ENCODE data around the gene FZD4.
"Not testable (repeated sequence)": the region's sequence is repeated elsewhere in the genome, so short reads cannot be mapped to it uniquely, and the experiment has no call there.

The FZD4 gene

DNA sequence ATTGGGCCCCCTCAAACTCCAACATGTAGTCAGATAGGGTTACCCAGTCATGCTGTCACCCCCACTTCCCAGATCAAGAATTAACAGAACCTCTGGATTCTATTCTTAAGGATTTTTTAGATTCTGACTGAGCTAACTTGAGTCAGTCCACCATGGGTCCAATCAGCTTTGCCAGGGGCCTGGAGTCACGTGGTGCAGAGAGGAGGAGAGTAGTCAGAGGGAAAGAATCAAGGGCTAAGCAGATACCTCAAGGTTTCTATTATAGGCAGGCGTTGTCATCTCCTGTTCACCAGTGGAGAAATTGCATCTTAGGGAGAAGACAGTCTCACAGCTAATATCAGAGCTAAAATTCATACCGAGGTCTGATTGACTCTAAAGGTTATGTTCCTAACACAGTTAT lies 28.2 kb downstream of the FZD4 start:
- H3K36me3 ChIP-seq (ENCODE audit: control insufficient read depth in 1 of 2, insufficient read depth in 2 of 2, low read length in 2 of 2), result no peaks in the 10 kb centered on the region
- H3K4me1 ChIP-seq (ENCODE audit: control insufficient read depth in 1 of 2, insufficient read depth in 2 of 2, low read length in 2 of 2), result no peaks in the 10 kb centered on the region
- no peaks in the 10 kb centered on the region for H3K27me3 ChIP-seq (ENCODE audit: control insufficient read depth in 1 of 2, insufficient read depth in 2 of 2, low read length in 2 of 2)

DNA sequence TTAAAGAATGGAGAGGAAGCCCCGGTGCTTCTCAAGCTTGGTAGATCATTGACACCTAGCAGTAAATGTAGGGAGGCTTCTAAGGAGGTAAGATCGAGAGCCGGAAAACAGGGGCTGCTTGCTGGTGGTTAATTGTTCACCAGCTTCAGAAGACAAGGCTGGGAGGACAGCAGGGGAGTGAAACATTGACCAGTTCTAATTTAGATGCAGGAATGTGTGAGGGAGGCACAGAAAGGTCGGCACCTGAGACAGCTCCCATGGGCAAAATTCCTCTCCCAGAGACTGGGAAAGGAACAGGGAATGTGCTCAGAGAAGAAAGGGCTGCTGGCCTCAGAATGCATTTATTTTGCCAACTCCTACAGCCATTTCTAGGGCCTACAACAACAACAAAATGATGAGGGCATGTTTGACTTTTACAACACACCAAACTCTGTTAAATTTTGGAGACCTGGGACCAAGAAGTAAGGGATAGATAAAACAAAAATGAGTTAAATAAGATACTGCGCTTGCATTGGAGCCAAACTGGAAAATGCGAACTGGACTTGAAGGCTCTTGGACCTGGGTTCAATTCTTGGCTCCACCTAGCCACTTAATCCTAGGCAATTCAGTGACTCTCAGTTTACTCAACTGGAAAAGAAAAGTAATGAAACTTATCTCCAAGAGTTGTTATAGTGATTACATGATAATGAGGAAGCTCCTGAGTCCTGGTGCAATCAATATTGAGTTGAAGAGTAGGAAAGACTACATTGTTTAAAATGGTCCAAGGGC lies 31.0 kb downstream of the FZD4 start:
- H3K9me3 ChIP-seq (ENCODE audit: control insufficient read depth in 1 of 2, low read length in 2 of 2), result no peaks in the 10 kb centered on the region
- H3K27ac ChIP-seq (ENCODE audit: low read depth, low read length), result no peak overlapping the region
- no peaks in the 10 kb centered on the region for H3K4me1 ChIP-seq (ENCODE audit: control insufficient read depth in 1 of 2, insufficient read depth in 2 of 2, low read length in 2 of 2)
- no peaks in the 10 kb centered on the region for H3K36me3 ChIP-seq (ENCODE audit: control insufficient read depth in 1 of 2, insufficient read depth in 2 of 2, low read length in 2 of 2)
- no peaks in the 10 kb centered on the region for H3K27me3 ChIP-seq (ENCODE audit: control insufficient read depth in 1 of 2, insufficient read depth in 2 of 2, low read length in 2 of 2)
- no peak overlapping the region for H3K9ac ChIP-seq (ENCODE audit: low read depth in 1 of 2, low read length in 2 of 2)
- H3K4me3 ChIP-seq (ENCODE audit: low read depth in 1 of 2, low read length in 2 of 2), result no peak overlapping the region

More for the DNA sequence above, 28.2 kb downstream of the FZD4 start:
- H3K4me3 ChIP-seq (ENCODE audit: low read depth in 1 of 2, low read length in 2 of 2), result no peak overlapping the region
- H3K9me3 ChIP-seq (ENCODE audit: control insufficient read depth in 1 of 2, low read length in 2 of 2), result no peaks in the 10 kb centered on the region
- no peak overlapping the region for H3K27ac ChIP-seq (ENCODE audit: low read depth, low read length)
- H3K9ac ChIP-seq (ENCODE audit: low read depth in 1 of 2, low read length in 2 of 2), result no peak overlapping the region

DNA sequence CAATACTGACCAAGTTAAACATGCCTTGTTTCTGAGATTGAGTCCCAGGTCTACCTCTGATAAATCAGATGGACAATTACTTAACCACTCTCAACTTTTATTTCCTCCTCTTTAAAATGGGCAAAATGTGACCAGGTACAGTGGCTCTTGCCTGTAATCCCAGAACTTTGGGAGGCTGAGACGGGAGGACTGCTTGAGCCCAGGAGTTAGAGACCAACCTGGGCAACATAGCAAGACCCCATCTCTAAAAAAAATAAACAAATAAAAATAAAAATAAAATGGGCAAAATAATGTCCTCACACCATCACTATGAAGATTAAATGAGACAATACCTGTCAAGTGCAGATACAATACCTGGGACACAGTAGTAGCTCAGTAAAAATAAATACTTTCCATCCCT lies 33.0 kb downstream of the FZD4 start:
- Histone ChIP-seq H3K9me3 (ENCODE audit: control insufficient read depth in 1 of 2, low read length in 2 of 2) (no peaks in the 10 kb centered on the region), H3K4me1 (ENCODE audit: control insufficient read depth in 1 of 2, insufficient read depth in 2 of 2, low read length in 2 of 2) (no peaks in the 10 kb centered on the region), H3K36me3 (ENCODE audit: control insufficient read depth in 1 of 2, insufficient read depth in 2 of 2, low read length in 2 of 2) (no peaks in the 10 kb centered on the region), H3K9ac (ENCODE audit: low read depth in 1 of 2, low read length in 2 of 2) (no peak overlapping the region), H3K27me3 (ENCODE audit: control insufficient read depth in 1 of 2, insufficient read depth in 2 of 2, low read length in 2 of 2) (no peaks in the 10 kb centered on the region), H3K27ac (ENCODE audit: low read depth, low read length) (no peak overlapping the region), H3K4me3 (ENCODE audit: low read depth in 1 of 2, low read length in 2 of 2) (no peak overlapping the region)

DNA sequence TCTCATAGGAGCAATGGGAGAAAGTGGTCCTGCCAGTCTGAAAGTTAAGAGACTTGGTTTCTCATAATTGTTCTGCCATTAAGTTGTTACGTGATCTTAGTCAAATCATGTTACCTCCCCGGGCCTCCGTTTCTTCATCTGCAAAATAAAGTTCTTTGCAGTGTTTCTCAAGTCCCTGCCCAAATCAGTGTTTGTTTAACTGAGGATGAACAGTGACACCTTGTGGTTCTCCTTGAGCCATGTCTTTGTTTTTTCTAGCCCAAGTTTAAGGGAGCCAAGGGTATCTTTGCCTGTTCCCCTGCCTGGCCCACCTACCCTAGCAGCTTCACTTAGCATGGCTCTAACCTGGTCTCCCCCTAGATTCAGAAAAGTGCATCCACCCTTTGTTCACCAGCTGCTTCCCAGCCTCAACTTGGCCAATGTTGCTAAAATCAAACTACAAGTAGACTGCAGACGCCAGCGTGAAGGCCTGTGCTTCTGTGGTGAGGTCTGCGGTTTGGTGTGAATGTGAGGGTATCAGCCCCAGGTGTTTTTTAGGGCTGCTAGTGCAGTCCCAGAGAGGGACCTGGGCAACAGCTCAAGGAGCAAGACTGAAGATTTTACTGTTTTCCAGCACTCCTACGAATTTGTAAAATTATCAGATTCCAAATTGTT lies 35.5 kb downstream of the FZD4 start:
- Histone ChIP-seq H3K9ac (ENCODE audit: low read depth in 1 of 2, low read length in 2 of 2) (no peak overlapping the region), H3K27ac (ENCODE audit: low read depth, low read length) (no peak overlapping the region), H3K27me3 (ENCODE audit: control insufficient read depth in 1 of 2, insufficient read depth in 2 of 2, low read length in 2 of 2) (no peaks in the 10 kb centered on the region), H3K36me3 (ENCODE audit: control insufficient read depth in 1 of 2, insufficient read depth in 2 of 2, low read length in 2 of 2) (no peaks in the 10 kb centered on the region), H3K4me1 (ENCODE audit: control insufficient read depth in 1 of 2, insufficient read depth in 2 of 2, low read length in 2 of 2) (no peaks in the 10 kb centered on the region), H3K9me3 (ENCODE audit: control insufficient read depth in 1 of 2, low read length in 2 of 2) (no peaks in the 10 kb centered on the region), H3K4me3 (ENCODE audit: low read depth in 1 of 2, low read length in 2 of 2) (no peak overlapping the region)

DNA sequence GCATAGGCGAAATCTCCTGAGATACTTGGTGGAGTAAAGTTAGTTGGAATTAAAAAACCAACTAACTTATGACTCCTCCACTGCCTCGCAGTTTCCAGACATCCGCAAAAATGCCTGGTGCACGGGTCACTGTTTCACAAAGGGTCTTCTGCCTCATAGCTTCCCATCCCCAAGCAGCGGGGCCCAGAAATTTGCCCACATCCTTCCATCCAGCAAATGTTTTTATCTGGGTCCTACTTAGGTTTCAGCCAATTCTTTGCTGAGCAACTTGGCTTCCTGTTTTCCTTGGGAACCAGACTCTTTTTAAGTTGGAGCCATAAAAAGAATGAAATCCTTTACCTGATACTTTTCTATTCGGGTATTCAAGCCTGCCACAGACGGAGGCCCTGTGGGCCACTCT lies 36.2 kb downstream of the FZD4 start:
- no peak overlapping the region for H3K9ac ChIP-seq (ENCODE audit: low read depth in 1 of 2, low read length in 2 of 2)
- no peaks in the 10 kb centered on the region for H3K9me3 ChIP-seq (ENCODE audit: control insufficient read depth in 1 of 2, low read length in 2 of 2)
- H3K27ac ChIP-seq (ENCODE audit: low read depth, low read length), result no peak overlapping the region
- H3K36me3 ChIP-seq (ENCODE audit: control insufficient read depth in 1 of 2, insufficient read depth in 2 of 2, low read length in 2 of 2), result no peaks in the 10 kb centered on the region
- no peaks in the 10 kb centered on the region for H3K27me3 ChIP-seq (ENCODE audit: control insufficient read depth in 1 of 2, insufficient read depth in 2 of 2, low read length in 2 of 2)
- H3K4me1 ChIP-seq (ENCODE audit: control insufficient read depth in 1 of 2, insufficient read depth in 2 of 2, low read length in 2 of 2), result no peaks in the 10 kb centered on the region
- no peak overlapping the region for H3K4me3 ChIP-seq (ENCODE audit: low read depth in 1 of 2, low read length in 2 of 2)

DNA sequence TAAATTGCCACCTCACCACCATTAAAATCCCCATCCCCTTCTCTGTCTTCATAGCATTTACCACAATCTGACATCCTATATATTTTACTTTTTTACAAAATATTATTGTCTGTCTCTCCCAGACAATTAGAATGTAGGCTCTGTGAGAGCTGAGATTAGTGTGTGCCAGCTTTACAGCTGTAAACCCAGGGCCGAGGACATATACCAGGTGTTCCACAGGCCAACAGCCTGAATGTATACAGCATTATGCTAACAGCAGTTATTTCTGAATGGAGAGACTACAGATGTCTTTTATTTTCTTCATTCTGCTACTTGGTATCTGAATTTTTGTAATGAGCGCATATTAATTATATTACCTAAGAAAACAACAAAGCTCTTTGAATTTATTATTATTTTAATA lies 36.7 kb downstream of the FZD4 start:
- no peak overlapping the region for H3K27ac ChIP-seq (ENCODE audit: low read depth, low read length)
- H3K9me3 ChIP-seq (ENCODE audit: control insufficient read depth in 1 of 2, low read length in 2 of 2), result no peaks in the 10 kb centered on the region
- H3K27me3 ChIP-seq (ENCODE audit: control insufficient read depth in 1 of 2, insufficient read depth in 2 of 2, low read length in 2 of 2), result no peaks in the 10 kb centered on the region
- H3K4me1 ChIP-seq (ENCODE audit: control insufficient read depth in 1 of 2, insufficient read depth in 2 of 2, low read length in 2 of 2), result no peaks in the 10 kb centered on the region
- no peak overlapping the region for H3K4me3 ChIP-seq (ENCODE audit: low read depth in 1 of 2, low read length in 2 of 2)
- H3K36me3 ChIP-seq (ENCODE audit: control insufficient read depth in 1 of 2, insufficient read depth in 2 of 2, low read length in 2 of 2), result no peaks in the 10 kb centered on the region
- no peak overlapping the region for H3K9ac ChIP-seq (ENCODE audit: low read depth in 1 of 2, low read length in 2 of 2)

DNA sequence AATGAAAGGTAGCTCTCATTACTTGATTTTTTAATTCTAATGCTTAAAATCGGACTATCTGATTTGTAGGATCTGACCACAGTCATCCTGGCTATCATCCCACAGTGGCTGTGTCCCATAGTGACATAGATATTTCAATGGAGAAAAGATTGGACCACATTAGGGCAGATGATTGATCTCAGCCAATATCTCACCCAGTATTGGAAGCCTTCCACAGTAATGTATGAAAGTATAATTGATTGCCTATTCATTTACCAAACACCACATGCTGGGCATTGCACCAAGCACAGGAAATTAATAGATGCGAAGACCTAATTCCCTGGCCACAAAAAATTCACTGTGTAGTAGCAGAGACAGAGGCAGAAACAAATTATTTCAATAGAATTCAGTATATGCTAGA lies 37.6 kb downstream of the FZD4 start:
- H3K9me3 ChIP-seq (ENCODE audit: control insufficient read depth in 1 of 2, low read length in 2 of 2), result no peaks in the 10 kb centered on the region
- no peaks in the 10 kb centered on the region for H3K4me1 ChIP-seq (ENCODE audit: control insufficient read depth in 1 of 2, insufficient read depth in 2 of 2, low read length in 2 of 2)
- no peak overlapping the region for H3K9ac ChIP-seq (ENCODE audit: low read depth in 1 of 2, low read length in 2 of 2)
- H3K27me3 ChIP-seq (ENCODE audit: control insufficient read depth in 1 of 2, insufficient read depth in 2 of 2, low read length in 2 of 2), result no peaks in the 10 kb centered on the region
- no peak overlapping the region for H3K4me3 ChIP-seq (ENCODE audit: low read depth in 1 of 2, low read length in 2 of 2)
- H3K36me3 ChIP-seq (ENCODE audit: control insufficient read depth in 1 of 2, insufficient read depth in 2 of 2, low read length in 2 of 2), result no peaks in the 10 kb centered on the region
- no peak overlapping the region for H3K27ac ChIP-seq (ENCODE audit: low read depth, low read length)

DNA sequence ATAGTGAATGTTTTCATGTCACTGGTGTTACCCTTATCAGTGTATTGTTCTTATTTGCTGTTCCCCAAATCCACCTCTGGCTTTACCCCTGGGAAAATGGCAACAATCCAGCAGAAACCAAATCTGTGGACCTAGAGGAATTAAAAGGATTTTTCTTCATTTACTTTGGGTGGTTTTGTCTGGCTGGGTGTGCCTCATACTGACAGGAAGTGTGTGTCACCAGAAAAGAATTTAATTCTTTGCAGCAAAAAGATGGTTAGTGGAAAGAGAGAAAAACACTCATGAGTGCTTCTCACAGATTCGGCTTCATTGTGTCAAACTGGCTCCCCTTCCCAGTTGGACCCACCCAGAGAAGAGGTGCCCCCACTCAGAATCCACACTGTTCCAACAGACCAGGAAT lies 38.9 kb downstream of the FZD4 start:
- H3K27me3 ChIP-seq (ENCODE audit: control insufficient read depth in 1 of 2, insufficient read depth in 2 of 2, low read length in 2 of 2), result no peaks in the 10 kb centered on the region
- H3K36me3 ChIP-seq (ENCODE audit: control insufficient read depth in 1 of 2, insufficient read depth in 2 of 2, low read length in 2 of 2), result no peaks in the 10 kb centered on the region
- no peak overlapping the region for H3K9ac ChIP-seq (ENCODE audit: low read depth in 1 of 2, low read length in 2 of 2)
- no peaks in the 10 kb centered on the region for H3K9me3 ChIP-seq (ENCODE audit: control insufficient read depth in 1 of 2, low read length in 2 of 2)
- H3K4me1 ChIP-seq (ENCODE audit: control insufficient read depth in 1 of 2, insufficient read depth in 2 of 2, low read length in 2 of 2), result no peaks in the 10 kb centered on the region
- H3K4me3 ChIP-seq (ENCODE audit: low read depth in 1 of 2, low read length in 2 of 2), result no peak overlapping the region
- H3K27ac ChIP-seq (ENCODE audit: low read depth, low read length), result no peak overlapping the region

DNA sequence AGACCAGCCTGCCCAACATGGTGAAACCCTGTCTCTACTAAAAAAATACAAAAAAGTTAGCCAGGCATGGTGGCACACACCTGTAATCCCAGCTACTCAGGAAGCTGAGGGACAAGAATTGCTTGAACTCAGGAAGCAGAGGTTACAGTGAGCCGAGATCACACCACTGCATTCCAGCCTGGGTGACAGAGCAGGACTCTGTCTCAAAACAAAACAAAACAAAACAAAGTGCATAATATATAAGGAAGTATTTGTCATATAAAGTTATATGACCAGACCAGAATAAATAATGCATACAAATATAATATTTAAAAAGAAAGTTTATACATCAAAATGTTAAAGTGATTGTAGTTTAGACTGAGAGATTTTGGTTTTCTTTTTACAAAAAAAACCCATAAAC lies 39.3 kb downstream of the FZD4 start:
- not testable (repeated sequence) for H3K4me3 ChIP-seq (ENCODE audit: low read depth in 1 of 2, low read length in 2 of 2); H3K9me3 ChIP-seq (ENCODE audit: control insufficient read depth in 1 of 2, low read length in 2 of 2); H3K36me3 ChIP-seq (ENCODE audit: control insufficient read depth in 1 of 2, insufficient read depth in 2 of 2, low read length in 2 of 2); H3K4me1 ChIP-seq (ENCODE audit: control insufficient read depth in 1 of 2, insufficient read depth in 2 of 2, low read length in 2 of 2); H3K27ac ChIP-seq (ENCODE audit: low read depth, low read length); H3K9ac ChIP-seq (ENCODE audit: low read depth in 1 of 2, low read length in 2 of 2); H3K27me3 ChIP-seq (ENCODE audit: control insufficient read depth in 1 of 2, insufficient read depth in 2 of 2, low read length in 2 of 2)

DNA sequence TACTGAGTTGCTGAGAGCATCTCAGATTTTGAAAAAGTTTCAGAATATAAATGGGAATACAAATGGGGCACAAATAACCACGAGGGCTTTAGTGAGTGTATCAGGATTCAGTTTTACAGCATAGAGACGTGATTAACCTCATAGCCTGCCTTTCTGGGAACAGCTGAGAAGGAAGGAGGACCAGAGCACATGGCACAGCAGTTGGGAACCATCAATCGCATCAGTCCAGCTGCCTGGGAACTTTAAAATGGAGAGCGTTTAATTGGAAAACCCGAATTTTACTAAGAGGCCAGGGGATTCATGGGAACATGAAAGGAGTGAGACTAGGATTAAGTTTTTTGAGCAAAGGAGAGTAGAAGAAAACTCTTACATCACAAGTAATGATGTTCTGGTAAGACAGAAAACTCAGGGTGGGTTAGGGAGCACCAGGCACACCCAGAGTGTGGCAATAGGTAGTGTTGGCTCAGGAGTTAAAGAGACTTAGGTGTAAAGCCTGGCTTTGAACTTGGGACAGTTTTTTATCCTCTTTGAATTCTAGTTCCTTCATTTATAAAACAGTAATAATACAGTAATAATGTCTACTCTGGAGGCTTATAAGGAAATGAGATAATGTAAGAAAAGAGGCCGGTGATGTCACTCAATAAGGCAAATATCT lies 40.2 kb downstream of the FZD4 start:
- H3K4me1 ChIP-seq (ENCODE audit: control insufficient read depth in 1 of 2, insufficient read depth in 2 of 2, low read length in 2 of 2), result no peaks in the 10 kb centered on the region
- no peak overlapping the region for H3K27ac ChIP-seq (ENCODE audit: low read depth, low read length)
- no peak overlapping the region for H3K9ac ChIP-seq (ENCODE audit: low read depth in 1 of 2, low read length in 2 of 2)
- no peaks in the 10 kb centered on the region for H3K27me3 ChIP-seq (ENCODE audit: control insufficient read depth in 1 of 2, insufficient read depth in 2 of 2, low read length in 2 of 2)
- H3K4me3 ChIP-seq (ENCODE audit: low read depth in 1 of 2, low read length in 2 of 2), result no peak overlapping the region
- no peaks in the 10 kb centered on the region for H3K36me3 ChIP-seq (ENCODE audit: control insufficient read depth in 1 of 2, insufficient read depth in 2 of 2, low read length in 2 of 2)
- H3K9me3 ChIP-seq (ENCODE audit: control insufficient read depth in 1 of 2, low read length in 2 of 2), result no peaks in the 10 kb centered on the region
